G401.6 (cell line): ENCODE data around the gene ZNF775.
A peak's percentile ranks its signal among the peaks of the same experiment; 100 is the strongest.

Experiments used
- FAIRE-seq: peaks from 2 replicates; lab custom pipeline; 2012; peaks lifted over from hg19 to GRCh38; lab: Jason Lieb, UNC

ZNF775 gene

DNA sequence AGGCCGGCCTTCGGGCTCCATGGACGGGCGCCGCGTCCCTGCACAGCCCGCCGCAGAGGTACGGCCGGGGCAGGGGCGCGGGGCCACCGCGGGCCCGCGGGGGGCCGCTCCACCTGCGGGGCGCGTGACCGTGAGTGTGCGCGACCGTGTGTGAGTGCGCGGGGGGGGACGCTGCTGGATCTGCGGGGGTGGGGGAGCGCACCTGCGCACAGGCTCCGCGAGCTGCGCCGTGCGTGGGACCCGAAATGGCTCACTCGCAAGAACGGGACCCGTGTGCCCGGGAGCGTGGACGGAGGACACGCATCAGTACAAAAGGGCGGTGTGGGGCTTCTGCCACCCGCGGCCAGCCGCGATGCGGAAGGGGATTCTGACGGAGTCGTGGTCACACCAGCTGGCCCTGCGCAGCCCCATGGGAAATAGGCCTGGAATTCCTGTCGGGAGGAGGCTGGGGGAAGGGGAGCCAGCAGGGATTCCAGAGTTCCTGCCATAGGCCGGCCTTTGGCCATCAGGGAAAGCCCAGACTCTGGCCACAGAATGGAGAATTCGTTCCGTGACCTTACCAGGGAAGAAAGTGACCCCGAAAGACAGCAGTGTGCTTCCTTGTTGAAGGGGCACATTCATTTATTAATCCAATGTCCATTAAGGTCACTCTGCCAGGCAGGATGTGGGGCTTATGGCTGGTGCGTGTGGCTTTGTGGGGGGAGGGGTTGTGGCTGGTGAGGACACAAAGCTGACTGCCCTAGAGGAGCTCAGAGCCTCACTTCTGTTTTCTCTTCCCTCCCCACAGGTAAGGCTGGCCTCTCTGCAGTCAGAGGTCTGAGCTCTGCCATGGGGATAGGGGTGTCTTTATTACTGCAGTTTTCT, 10.0 kb upstream of the ZNF775 start:
- no peak for FAIRE-seq

DNA sequence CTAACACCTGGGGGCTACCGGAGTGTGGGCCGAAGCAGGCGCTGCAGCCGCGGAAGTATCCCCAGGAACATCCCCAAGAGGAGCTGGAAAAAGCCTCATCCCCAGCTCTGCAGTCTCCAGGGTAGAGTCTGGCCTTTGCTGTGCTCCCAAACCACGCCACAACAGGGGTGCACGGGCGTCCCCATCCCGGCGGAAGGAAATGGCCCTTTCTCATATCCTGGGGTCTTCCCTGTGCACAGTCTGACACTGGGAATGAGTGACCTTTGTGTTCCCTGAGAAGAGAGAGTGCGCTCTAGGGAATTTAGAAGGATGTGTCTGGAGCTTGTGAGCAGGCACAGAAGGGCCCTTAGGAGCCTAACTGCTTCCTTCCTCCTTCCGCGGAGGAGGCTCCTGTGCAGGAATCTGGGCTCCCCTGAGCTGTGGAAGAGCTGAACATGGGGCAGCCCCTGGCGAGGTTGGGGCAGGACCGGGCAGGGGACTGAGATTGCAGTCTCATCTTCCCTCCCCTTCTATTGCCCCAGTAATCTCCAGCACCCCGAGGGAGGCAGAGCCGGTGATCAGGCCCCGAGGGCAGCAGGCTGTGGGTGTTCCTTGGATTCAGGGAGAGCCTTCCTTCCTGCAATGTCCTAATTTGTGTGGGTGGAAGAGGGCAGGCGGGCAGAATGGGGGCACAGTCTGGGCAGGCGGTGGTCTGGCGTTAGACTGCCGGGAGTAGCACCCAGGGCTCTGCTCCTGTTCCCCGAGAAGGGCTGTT, 9.2 kb upstream of the ZNF775 start:
- no peak for FAIRE-seq

DNA sequence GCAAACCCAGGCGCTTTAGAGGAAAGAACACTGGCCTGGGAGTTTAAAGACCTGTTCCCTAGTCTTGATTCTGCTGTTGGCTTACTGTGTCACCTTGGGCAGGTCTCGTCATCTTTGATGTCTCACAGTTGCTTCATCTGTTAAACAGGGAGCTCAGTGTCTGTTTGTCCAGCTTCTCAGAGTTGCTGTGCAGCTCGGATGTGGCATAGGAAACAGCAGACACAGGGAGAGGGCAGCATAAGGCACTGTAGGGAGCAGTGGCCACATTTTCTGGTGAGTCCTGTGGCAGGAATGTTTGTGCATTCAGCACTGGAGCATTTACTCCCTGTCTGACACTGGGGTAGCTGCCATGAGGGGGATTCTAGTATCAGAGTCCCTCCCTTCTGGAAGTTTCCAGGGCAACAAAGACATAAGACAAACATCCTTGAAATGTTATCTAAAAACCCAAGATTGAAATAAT, 8.5 kb upstream of the ZNF775 start:
- FAIRE-seq = no peak

DNA sequence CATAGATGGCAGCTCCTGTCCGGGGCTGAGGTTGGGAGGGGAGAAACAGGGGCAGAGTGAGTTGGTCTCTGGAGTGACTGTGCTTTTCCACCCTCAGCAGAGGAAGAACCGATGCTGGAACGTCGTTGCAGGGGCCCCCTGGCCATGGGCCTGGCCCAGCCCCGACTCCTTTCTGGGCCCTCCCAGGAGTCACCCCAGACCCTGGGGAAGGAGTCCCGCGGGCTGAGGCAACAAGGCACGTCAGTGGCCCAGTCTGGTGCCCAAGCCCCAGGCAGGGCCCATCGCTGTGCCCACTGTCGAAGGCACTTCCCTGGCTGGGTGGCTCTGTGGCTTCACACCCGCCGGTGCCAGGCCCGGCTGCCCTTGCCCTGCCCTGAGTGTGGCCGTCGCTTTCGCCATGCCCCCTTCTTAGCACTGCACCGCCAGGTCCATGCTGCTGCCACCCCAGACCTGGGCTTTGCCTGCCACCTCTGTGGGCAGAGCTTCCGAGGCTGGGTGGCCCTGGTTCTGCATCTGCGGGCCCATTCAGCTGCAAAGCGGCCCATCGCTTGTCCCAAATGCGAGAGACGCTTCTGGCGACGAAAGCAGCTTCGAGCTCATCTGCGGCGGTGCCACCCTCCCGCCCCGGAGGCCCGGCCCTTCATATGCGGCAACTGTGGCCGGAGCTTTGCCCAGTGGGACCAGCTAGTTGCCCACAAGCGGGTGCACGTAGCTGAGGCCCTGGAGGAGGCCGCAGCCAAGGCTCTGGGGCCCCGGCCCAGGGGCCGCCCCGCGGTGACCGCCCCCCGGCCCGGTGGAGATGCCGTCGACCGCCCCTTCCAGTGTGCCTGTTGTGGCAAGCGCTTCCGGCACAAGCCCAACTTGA, 7.8 kb upstream of the ZNF775 start:
- FAIRE-seq = no peak

DNA sequence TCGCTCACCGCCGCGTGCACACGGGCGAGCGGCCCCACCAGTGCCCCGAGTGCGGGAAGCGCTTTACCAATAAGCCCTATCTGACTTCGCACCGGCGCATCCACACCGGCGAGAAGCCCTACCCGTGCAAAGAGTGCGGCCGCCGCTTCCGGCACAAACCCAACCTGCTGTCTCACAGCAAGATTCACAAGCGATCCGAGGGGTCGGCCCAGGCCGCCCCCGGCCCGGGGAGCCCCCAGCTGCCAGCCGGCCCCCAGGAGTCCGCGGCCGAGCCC, 7.2 kb upstream of the ZNF775 start:
- FAIRE-seq = no peak

DNA sequence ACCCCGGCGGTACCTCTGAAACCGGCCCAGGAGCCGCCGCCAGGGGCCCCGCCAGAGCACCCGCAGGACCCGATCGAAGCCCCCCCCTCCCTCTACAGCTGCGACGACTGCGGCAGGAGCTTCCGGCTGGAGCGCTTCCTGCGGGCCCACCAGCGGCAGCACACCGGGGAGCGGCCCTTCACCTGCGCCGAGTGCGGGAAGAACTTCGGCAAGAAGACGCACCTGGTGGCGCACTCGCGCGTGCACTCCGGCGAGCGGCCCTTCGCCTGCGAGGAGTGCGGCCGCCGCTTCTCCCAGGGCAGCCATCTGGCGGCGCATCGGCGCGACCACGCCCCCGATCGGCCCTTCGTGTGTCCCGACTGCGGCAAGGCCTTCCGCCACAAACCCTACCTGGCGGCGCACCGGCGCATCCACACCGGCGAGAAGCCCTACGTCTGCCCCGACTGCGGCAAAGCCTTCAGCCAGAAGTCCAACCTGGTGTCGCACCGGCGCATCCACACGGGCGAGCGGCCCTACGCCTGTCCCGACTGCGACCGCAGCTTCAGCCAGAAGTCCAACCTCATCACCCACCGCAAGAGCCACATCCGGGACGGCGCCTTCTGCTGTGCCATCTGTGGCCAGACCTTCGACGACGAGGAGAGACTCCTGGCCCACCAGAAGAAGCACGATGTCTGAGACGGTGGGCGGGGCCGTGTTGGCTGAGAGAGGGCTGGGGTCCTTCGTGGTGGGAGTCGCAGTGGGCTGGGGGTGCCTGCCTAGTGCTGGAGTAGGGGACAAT, 6.7 kb upstream of the ZNF775 start:
- FAIRE-seq = no peak

DNA sequence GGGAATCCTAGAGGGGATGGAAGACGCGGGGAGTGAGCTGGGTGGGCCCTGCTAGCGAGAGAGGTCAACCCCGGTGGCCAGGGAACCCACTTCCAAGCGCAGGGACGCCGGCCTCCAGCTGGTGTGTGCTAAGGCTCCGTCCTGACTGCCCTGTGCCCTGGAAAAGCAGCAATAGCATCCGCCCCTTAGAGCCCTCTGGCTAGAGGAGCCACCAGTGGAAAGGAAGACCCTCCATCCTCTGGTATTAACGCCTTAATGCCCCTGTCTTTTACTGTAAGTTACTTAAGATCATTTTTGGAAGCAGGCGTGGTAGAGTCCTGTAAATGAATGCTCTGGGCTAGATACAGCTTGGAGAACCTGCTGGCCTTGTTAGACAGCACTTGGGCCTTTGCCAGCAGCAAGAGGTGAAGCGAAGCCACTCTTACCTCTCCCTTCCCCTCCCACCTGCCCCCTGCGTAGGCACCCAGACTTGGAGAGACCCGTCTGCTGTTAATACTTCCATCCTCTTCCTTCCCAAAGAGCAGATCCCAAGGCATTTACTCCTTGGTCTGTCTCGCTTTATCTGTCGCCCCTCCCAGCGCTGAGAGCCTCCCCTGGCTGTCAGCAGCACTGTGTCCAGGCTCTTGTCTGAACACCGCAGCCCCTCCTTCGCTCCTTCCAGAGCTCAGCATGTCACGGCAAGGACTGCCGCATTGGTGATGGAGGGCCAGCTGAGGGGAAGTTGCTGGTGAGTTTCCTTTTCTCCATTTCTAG, 5.9 kb upstream of the ZNF775 start:
- FAIRE-seq = no peak

DNA sequence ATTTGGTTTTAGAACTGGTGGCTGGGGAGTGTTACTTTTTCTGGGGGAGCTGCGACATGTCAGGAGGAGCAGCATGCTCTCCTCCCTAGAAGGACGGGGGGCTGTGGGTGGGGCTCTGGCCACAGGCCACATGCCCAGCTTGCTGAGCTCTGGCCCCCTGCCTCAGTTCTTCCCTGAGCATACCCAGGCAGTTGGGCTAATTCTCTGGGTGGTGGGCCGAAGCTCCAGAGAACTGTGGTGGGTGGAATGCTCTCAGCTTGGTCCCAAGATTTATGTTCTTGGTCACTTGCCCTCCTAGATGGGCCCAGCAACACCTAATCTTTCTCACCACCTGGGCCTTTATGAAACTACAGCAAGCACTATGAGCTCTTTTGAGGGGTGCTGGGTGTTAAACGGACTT, 5.1 kb upstream of the ZNF775 start:
- FAIRE-seq = no peak

DNA sequence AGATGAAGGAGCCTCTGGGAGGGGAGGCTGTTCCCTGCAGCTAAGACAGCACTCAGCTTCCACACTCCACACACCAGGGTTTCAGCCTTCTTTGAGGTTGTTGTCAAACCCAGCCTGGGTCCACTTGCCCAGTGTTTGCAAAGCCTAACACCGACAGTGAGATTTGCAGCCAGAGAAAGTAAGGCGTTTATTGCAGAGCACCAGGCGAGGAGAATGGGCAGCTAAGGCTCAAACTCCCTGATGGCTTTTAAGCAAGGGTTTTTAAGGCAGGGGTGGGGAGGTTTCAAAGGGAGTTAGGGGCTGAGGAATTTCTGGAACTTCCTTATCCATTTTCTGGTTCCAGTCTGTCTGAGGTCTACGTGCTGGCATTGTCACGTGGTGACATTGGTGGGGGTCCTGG, 4.7 kb upstream of the ZNF775 start:
- FAIRE-seq = no peak

DNA sequence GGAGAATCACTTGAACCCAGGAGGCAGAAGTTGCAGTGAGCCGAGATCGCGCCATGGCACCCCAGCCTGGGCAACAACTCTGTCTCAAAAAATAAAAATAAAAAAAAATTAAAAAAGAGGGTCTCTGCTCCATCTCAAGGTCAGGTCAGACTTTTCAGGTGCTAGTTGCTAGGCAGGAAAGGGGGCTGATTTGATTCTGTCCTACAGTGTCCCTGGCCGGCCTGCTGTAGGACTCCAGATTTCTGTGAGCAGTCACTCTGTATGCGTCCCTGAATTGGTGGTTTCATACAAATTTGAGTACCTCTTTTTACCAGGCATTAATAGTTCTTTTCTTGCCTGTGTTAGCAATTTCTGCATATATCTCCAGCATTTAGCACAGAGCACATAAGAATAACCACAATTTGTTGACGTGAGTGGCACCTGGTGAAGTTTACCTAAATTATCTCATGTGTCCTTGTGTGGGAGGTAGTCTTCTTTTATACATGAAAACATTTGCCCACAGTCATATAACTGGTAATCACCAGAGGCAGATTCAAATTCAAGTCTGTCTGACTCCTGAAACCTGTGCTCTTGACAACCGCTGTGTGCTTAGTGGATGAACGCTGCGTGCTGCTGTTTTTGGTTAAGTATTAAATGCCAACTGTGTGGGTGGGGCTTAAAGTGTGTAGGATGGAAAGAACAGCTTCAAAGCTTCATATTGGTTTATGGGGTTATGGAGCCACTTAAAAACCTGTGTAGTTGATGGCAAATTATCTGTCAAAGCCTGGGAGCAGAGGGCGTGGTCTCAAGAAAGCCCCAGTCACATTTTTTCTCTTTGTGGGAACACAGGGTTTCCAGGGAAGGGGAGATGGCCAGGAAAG, 3.2 kb upstream of the ZNF775 start:
- no peak for FAIRE-seq

DNA sequence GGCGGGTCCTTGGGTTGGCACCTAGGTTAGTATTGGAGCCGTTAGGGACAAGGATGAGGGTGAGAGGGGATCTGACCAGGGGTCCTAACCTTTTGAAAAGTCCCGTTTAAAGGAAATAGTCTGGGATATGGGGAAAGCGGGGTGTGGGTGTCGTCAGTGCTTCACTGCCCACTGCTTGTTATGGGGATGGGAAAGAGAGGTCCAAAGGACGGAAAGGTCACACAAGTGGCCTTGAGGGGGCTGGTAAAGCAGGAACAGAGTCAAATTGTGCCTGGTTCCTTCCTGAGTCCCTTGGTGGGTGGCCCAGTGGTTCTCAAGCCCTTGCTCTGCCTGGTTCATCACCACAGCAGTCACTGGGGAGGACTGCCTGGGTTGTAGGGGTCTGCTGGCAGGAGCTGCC, 2.6 kb upstream of the ZNF775 start:
- no peak for FAIRE-seq

DNA sequence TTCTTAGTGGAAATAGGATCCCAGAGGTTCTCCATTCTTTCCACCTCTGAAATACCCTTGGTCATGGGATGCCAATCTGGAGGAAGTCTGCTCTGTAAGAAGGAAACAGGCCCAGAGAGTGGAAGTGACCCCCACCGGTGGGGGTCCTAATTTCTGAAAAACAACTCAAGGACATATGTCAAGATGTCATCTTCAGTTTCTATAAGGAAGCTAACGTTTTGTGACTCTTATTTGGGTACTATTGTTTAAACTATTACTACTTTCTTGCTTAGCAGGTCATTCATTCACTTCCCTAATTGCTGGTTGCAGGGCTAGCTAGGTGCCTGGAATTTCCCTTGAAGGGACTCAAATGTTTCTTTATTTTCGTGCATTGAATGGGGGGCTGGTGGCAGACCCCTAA, 1.9 kb upstream of the ZNF775 start:
- no peak for FAIRE-seq

DNA sequence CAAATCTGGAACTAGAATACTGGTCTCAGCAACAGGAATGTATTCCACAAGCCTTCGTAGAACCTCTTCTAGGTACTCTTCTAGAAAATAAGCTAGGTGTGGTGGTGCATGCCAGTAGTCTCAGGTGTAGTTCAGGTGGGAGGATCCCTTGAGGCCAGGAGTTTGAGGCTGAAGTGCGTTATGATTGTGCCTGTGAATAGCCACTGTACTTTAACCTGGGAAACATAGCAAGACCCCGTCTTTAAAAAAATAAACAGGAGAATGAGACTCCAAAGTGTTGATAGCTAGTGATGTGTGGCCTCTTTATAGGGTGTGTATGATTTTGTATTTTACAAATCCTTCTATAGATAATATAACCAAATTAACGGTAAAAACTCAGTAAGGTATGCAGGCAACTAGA, 1.5 kb upstream of the ZNF775 start:
- FAIRE-seq = no peak

DNA sequence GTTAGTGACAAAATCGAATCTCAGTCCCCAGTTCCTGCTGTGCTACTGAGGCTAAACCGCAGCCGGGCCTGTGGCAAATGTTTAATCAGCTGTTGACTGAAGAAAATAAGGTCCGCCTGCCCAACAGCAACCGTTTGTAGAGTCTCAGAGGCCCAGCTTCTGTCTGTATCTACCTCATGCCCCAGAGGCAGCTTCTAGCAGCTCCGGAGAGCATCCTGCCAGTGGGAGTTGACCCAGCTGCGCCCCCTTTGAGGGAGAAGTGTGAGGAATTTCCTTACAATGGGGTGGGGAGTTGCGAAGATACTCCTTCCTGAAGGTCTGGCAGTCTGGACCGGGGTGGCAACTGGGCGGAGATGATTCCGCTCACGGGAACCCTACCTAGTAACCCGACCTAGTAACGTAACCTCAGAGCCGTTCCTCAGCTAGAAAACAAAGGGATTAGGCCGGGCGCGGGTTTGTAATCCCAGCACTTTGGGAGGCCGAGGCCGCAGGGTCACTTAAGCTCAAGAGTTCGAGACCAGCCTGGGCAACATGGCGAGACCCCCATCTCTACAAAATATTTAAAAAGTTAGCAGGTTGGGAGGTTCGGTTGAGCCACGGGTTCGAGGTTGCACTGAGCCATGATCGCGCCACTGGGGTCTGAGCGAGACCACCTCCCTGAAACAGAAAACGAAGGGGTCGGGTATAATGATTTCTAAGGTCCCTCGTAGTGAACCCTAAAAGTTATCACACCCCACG, 846 bp upstream of the ZNF775 start:
- FAIRE-seq = peak; percentile 45

DNA sequence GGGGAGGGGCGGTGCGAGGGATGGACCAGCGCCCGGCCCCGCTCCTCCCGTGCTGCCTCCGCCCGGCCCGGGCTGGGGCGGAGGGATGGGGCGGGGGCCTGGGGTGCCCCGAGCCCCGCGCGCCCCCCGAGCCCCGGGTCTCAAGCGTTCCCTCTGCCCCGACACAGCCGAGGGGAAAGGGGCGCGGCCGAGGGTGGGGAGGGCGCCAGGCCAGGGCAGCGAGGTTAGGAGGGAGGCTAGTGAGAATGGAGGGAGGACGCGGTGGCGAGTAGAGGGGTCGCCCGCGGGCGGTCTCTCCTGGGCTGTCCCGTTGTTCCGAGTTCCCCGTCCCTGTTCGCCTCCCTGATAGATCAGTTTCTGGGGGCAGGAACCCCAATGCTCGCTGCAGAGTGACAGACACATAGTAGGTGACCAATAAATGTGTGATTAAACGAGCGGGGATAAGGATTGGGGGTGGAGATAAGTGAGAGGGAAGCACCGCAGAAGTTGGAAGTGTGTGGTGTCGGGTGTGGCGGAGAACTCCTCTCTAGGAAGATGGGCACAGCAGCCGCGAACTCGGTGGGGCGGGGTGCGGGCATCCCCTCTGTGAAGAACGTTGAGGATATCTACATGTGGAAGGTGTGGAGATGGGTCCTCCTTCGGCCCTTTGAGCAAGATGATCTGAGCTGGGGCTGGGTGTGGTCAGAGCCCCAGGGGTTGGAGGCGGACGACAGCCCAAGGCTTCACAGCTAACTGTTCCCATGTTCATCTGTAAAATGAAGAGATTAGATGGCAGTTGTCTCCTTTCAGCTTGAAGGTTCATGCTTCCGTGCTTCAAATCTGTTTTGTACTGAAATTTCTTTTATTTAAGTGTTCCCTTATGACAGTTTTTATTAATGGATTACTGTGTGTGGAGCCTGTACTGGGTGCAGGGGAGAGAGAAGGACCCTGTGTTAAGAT, 580 bp downstream of the ZNF775 start:
- no peak for FAIRE-seq

DNA sequence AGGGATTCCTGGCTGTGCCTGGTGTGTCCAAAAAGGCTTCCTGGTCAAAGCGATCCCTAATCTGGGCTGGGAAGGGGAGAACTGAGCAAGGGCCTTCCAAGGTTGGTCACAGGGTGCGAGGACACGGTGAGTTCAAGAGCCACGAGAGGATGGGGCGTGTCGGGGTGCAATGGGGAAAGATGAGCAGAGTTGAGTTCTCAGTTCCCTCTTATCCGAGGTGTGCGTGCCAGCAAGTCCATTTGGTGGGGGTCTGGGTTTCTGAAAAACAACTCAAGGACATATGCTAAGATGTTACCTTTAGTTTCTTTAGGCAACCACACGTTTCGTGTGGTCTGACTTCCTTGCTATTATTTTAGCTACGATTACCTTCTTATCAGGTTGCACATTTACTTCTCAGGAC, 1.3 kb downstream of the ZNF775 start:
- no peak for FAIRE-seq

DNA sequence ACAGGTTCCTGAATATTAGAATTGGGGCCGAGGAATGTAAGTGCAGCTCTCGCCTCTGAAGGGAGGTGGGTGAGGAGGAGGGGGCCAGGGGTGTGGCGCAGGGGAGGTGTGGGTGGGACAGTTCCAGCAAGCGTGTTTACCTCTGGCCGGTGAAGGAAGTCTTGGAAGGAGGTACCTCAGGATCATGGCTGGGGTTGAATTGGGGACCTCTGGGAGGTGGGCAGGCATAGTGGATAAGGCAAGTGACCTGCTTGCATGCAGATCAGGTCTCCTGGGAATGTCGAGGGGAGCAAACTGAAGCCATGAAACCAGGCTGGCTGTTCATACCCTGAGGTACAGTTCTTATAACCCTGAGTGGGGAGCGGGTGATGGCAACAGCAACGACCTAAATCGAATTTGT, 2.0 kb downstream of the ZNF775 start:
- FAIRE-seq = no peak

DNA sequence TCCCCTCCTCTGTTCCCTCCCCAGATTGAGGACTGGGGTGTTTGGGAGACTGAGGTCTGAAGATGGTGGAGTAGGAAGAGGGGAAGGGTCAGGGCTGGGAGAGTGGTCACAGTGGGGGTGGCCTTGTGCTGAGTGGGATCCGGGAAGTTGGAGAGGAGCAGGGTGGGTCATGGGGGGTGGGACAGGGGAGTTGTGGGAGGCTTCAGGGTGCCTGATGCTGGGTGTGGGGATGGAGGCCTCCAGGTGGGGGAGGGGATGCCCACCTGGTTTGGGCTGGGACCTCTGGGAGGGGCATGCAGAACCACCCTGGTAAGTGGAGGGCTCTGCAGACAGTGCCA, 2.6 kb downstream of the ZNF775 start:
- FAIRE-seq = no peak
